GM20000 (cell line): ENCODE measurements around the gene MED12L.

Experiments
- DNase-seq: peaks from one replicate; pipeline ENCODE4 v3.0.0; 2012; ENCODE audit warnings: low spot score
- TF ChIP-seq, protein P1 (sequence below): IDR thresholded peaks from 2 replicates; pipeline ENCODE4 v1.5.1; 2012; ENCODE audit warnings: mild to moderate bottlenecking, control low read depth; ENCODE audit errors: extremely low read depth, missing control alignments

MED12L gene

DNA sequence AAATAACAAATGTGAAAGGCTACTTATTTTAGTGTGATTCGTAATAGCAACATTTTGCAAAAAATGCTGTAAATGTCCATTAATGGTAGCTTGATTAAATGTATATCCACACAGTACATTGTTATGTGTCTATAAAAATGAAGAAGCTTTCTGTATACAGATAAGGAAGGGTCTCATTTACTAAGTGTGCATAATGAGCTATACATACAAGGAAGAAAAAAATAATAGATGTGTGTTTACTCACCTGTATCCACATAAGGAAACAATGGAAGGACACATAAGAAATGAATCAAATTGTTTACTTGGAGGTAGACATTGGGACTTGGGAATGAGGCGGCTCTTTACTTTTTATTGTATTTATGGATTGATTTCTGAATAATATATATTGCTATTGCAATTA lies 34.9 kb downstream of the MED12L start:
- TF ChIP-seq, protein P1, sequence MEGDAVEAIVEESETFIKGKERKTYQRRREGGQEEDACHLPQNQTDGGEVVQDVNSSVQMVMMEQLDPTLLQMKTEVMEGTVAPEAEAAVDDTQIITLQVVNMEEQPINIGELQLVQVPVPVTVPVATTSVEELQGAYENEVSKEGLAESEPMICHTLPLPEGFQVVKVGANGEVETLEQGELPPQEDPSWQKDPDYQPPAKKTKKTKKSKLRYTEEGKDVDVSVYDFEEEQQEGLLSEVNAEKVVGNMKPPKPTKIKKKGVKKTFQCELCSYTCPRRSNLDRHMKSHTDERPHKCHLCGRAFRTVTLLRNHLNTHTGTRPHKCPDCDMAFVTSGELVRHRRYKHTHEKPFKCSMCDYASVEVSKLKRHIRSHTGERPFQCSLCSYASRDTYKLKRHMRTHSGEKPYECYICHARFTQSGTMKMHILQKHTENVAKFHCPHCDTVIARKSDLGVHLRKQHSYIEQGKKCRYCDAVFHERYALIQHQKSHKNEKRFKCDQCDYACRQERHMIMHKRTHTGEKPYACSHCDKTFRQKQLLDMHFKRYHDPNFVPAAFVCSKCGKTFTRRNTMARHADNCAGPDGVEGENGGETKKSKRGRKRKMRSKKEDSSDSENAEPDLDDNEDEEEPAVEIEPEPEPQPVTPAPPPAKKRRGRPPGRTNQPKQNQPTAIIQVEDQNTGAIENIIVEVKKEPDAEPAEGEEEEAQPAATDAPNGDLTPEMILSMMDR, result no peak
- DNase-seq, result no peak

DNA sequence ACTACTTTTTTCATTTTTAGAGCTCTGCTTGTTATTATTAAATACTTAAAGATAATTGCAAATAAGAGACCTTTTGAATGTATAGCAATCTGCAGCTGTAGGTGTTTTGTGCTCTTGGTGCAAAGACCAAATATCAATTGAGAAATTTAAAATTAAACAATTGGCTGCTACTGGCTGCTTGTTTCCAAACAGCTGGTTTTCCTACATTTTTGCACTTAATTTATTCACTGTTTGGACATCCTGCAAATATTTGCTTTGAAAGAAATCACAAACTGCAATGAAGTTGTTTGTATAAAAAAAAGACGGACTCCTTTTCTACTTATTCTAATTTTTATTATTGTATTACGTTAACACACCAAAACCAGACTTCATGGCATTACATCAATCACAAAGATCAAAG lies 35.6 kb downstream of the MED12L start:
- TF ChIP-seq, protein P1, result no peak
- DNase-seq, result no peak

DNA sequence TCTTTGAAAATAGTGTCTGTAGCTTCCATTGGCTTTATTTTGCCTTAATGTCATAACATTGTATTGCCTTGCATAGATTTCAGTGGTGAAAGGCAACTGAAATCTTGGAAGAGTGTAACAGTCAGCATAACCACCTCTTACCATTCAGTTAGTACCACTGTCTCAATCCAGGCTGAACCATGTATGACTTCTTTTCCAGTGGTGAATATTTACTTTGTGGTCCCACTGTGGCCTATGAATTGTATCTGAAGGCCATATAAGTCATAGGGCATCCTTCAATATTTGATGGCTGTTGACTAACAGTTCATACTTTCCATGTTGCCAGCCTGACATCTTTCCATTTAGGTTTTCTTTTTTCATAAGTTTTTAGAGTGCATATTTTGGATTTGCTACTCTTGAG lies 38.4 kb downstream of the MED12L start:
- no peak for DNase-seq
- TF ChIP-seq, protein P1, result no peak

DNA sequence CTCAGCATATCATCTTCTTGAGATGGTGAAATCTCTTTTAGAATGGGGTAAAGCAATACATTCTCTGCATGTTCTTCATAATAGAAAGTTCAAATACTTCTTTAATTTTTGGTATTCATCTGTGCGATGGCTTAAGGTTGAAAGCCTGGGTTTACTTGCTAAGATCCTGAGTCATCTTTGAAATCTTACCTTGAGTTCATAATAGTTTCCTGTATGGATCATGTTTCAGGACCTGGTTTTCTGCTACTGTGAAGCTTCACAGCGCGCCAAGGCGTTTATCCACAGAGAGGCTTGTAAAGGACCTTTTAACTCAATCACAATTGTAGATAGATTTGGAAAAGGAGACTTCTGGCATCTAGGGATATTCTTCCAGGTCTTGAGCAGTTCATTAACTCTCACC lies 39.0 kb downstream of the MED12L start:
- DNase-seq, result no peak

DNA sequence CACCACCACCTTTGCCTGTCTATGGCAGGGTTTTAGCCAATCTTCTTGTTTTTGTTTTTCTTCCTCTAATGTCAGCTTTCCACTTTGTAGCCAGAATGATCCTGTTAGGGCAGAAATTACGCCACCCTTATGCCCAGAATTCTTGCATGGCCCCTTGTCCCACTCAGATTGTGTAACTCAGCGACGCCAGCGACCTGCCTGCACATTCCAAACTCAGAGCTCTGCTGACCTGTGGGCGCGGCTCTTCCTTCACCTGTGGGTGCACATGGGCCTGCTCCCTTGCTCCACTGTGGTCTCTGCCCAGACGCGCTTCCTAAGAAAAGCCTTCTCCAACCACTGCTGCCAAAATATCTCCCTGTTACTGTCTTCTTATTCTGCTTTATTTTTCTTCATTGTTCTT lies 45.0 kb downstream of the MED12L start:
- TF ChIP-seq, protein P1, result no peak
- no peak for DNase-seq

More for the DNA sequence above, 39.0 kb downstream of the MED12L start:
- TF ChIP-seq, protein P1, result no peak

DNA sequence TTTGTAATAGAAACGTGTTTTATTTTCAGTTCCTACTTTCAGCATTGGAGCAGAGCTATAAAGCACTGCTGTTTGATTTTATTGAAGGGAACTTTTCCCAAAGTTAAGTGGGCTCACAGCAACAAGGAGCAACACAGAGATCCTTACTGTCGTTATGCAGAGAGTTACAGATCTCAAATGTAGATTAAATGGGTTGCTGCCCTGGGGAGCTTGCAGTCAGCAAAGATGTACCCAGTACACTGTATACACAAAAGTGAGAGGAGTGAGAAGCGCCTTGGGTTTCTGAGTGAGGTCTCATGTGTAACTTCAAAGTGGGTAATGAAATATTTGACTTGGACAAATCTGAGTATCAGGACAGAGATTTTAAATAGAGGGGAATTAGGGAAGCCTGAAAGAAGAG lies 47.7 kb downstream of the MED12L start:
- DNase-seq, result no peak
- TF ChIP-seq, protein P1, result no peak

DNA sequence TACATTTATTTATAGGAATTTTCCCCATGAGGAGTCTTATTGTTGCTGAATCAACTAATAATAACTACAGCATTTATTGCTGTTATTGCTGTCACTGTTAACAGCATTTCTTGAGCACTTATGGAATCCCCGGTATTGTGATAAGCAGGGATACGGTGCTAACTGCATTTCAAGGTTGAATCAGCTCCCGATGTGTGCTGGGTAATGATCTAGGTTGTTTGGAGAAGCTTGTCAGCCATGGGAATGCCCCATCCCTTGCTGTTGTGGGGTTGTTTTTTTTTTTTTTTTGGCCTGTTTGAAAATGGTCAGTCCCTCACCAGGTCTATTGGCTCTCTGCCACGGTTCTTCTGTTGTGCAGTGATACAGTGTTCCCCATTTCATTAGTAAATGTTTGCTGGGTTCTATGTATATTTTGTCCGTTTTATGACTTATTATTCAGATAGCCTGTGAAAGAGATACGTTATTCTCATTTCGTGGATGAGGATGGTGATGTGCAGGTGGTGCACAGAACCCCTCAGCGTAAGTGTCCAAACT lies 48.5 kb downstream of the MED12L start:
- DNase-seq, result no peak
- TF ChIP-seq, protein P1, result no peak
